NCI-H128 (cell line): Measurements from ENCODE around the gene DELE1.

Source experiments
- DNase-seq: peaks from one replicate; lab custom pipeline; 2025; ENCODE audit not compliant: unreplicated experiment; lab: John Stamatoyannopoulos, UW

DELE1 gene, protein sequence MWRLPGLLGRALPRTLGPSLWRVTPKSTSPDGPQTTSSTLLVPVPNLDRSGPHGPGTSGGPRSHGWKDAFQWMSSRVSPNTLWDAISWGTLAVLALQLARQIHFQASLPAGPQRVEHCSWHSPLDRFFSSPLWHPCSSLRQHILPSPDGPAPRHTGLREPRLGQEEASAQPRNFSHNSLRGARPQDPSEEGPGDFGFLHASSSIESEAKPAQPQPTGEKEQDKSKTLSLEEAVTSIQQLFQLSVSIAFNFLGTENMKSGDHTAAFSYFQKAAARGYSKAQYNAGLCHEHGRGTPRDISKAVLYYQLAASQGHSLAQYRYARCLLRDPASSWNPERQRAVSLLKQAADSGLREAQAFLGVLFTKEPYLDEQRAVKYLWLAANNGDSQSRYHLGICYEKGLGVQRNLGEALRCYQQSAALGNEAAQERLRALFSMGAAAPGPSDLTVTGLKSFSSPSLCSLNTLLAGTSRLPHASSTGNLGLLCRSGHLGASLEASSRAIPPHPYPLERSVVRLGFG

DNA sequence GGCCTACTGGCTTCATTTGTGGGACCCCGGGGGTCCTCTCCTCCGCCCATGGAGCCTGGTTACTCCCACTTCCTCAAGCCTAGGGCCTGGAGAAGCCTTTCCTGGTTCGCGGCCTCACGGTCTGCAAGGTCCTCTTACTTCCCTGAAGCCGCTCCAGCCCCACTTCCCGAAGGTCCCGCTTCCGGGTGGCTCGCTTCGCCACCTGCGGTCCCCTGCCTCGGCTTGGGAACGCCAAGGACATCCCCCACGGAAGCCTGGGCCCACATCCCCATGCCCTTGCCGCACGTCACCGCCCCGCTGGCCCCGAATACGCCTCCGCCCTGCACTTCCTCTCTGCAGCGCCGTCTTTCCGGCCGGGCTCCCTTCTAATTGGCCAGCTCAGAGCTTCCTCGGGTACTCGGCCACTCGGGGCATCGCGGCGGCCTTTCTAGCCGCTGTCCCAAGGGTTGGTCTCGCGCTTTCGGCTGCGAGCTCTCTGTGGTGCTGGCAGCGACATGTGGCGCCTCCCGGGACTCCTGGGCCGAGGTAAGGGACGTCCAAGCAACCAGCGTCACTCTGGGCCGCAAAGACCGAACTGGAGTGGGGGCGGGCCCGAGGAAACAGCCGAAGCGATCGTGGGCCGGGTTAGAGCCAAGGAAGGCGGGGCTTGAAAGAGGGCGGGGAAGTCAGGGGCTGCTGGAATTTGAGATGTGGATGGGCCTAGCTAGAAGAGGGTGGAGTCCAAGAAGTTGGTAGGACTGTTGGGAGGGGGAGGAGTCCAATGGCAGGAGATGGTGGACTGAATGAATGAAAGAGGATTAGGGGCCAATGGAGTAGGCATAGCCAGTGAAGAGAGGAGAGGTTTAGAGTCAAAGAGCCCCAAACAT lies at the start of gene DELE1:
Gene DELE1 (plus strand): TSS at position 424 of the 866 bp plus-strand sequence. CDS start 71 bp downstream, at position 495.
- peak; percentile 50 for DNase-seq

DNA sequence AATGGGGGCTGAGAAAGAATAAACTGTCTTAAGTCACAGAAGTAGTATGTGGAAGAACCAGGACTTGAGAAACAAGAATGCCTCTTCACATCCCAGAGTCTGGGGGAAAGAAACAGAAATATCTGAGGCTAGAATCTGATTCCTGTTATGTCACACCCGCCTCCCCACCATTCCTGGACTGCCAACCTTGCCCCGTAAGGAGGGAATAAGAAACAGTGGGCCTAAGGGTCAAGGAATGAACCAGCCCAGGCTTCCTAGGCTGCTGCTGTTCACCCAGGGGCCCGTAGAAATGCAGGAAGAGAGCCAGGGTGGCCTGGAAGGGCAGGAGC lies 49.8 kb upstream of the DELE1 start:
- no peak for DNase-seq

DNA sequence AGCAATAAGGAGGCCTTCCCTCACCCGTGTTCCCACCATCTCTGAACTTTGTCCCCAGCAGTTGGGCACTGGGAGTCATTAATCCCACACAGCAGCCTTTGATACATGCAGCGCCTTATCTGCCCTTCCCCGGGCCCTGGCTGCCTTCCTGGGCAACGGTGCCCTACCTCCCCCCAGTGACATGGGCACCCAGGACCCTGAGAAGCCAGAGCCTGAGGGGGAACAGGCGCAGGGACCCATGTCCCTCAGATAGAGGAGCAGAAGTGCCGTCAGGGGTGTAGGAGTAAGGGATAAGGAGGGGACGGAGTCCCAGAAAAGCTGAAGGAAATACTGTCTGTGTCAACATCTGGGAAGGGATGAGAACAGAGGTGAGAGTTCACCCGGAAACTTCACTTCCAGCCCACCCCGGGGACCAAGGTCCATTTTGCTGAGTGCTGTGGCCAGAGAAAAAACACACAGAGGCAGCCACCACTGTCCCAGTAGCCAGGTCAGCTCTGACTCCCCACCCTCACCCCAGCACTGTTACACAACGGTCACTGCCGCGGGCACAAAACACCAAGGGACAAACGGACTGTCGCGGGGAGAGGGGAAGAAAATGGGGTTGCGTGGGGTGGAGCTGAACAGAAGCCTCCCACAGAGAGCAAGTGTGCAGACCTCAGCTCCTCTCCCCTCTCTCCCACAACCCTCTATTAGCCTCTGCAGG lies 49.3 kb upstream of the DELE1 start:
- DNase-seq: no peak

DNA sequence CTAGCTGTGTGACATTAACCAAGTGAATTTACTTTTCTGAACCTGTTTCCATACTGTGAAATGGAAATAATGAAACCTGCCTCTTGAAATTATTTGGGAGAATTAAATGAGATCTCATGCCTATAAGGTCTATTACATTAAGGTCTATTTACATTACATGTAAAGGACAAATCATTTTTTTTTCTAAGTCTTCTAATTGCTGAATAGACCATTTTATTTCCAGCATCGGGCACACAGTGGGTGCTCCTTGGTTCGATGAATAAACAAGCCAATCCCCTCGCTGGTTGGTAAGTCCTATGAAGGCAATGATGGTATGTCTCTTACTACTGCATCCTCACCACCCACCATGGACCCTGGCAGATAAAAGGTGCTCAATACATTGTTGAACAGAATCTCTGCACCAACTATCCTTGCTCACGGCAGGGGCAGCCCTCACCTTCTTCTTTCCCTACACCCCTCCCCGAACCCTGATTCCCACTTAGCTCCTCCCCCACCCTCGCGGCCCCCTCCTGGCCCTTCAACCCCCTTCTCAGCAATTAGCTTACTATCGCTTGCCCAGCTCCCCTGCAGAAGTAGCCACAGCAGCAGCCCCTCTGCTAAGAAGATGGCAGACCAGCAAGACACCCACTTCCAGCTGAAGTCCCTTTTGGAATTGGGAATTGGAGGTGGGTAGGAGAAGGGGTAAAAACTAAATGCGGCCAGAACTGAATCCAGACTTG lies 48.5 kb upstream of the DELE1 start:
- DNase-seq: no peak

DNA sequence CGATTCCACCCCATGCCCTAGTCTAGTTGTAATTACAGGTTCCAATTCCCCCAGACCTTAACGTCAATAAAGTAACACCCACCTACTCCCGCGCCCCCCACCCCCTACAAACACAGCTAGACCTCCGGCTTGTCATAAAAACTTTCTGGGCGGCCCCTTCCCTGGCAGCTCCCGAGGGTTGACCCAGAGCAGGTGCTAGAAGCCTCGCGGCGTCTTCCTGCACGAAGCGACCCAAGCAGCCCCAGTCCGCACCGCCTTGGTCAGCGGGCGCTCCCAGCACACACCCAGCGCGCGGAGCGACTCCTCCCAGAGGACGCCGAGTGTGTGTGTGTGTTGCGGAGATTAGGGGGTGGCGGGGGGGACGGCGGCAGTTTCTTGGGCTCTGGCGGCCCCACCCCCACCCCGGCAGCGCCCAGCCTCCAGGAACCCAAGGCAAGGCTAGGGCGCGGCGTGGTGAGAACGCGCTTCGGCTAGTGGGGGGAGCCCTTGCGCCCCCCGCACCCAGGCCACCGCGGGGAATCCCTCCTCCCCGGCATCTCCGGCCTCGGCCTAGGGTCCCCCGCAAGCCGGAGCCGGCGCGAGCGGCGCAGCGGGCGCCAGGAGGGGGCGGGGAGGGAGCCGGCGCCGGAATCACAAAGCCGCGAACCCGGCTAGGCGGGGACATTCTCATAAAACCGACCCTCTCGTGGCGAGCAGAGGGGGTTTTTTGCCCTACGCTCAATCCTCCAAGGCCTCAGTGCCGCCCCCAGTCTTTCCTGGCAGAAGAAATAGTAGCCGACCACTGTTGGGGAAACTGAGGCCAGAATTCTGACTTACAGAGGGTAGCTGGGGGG lies 47.7 kb upstream of the DELE1 start:
- no peak for DNase-seq

DNA sequence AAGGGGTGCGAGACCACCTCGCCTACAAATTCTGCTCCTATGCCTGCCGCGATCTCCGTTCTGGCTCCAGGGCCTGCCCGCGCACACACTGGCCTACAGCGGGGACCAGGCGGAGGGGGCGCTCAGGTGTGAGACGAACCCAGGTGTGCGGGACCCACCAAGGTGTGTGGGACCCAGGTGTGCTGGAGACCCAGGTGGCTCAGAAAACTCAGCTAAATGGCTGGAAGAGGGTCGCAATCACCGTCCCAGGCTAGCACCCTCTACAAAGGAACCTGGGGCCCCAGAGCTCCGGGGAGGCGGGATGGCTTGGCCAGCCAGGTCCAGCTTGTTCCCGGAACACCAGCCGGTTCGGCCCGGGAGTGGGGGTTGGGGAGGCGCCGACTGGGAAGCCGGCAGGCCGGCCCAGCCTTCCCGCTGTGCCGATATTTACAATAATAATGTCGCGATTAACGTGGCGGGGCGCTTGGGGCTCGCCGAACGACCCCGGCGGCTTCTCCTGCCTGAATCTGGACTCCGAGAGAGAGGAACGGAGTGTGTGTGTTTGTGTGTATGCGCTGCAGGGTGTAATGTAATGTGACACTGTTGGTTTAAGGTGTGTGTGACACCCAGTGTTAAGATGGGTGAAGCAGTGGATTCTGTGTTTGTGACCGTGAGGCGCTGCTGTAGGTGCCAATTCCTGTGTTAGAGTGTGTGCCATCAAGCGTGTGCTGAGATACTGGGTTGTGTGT lies 46.9 kb upstream of the DELE1 start:
- no peak for DNase-seq

DNA sequence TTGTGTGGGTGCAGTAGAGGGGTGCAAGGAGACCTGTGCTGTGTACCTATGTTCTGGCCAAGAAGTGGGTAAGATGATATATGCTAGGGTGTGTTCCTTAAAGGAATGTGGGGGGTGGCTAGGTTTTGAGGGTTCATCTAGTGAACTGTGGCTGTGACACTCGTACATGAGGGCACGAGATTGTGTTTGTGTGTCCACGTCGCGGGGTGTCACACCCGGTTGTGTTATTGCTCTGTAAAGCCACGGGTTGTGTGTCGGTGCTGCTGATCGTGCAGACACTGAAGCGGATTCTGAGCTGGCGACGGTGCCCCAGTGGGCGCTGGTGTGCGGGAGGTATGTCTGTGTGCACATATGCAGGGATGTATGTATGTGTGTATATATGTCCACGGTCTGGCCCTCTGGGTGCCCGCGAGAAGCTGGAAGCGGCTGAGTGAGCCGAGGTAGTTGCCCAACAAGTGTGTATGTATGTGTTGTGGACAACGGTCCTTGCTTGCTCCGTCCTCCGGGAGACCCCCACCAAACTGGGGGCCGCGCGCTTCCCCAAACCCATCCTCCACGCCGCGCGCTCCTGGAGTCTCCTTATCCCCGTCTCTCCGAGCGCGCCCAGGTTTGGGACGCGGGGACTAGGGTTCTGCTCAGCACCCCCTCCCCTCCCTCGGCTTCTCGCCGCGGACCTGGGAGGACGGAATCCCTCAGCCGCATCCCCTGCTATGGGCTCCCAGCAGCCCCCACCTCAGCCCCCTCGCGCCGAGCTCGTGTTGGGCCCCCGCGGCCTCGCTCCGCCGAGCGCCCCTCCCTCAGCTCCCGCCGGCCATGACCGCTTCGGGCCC lies 46.1 kb upstream of the DELE1 start:
- DNase-seq: no peak

DNA sequence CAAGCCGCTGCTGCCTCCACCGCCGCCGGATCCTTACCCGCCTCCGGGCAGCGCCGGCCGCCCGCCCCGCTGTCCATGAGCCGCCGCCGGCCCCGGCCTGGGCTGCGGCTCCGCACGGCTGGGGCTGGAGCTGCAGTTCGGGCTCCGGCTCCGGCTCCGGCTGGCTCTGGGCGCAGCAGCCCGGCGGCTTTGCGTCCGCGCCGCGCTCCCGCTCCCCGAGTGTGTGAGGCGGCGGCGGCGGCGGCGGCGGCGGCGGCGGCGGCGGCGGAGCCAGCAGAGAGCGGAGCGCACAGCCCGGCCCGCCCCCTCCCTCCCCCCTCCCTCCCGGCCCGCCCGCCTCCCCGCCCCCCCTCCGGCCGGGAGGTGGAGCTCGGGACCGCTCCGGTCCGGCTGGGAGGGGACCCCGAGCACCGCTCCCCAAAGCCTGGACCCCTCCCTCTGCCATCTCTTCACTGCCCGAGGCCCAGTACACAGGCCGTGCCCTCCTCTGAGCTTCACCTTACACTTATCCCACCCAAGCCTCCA lies 45.4 kb upstream of the DELE1 start, which contains the start of gene PCDH1:
Gene PCDH1 (minus strand): TSS at position 225 of the 525 bp plus-strand sequence. CDS start 148 bp downstream, at position 77.
- no peak for DNase-seq

DNA sequence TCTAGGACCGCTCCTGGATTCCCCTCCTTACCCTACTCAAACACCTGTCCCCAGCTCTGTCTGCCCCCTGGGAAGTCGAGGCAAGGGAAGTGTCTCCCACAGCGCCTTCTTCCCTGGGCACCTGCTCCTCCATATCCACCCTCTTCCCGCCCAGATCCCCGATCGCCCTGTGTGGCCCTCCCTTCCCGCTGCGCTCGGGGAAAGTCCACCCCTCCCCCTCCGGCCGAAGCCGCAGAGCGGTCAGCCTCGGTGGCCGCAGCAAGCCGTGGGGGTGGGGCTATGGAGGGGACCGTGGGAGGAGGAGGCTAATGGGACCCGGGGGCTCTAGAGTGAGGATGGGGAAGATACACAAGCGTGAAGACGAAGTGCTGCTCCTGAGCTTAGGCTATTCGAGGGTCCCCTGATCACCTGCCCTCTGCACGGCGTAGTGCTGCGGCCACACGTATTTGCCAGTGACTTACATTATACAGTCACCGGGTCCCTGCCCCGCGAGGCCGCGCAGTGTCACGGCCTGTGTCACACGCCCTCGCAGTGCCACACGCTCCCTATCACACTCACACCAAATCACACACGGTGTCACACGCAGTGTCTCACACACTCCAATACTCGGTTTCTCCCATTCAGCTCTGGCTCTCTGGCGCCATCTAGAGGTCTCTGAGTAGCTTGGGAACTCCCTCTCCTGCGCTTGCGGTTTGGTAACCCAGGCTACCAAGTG lies 44.8 kb upstream of the DELE1 start:
- peak; percentile 96 for DNase-seq

DNA sequence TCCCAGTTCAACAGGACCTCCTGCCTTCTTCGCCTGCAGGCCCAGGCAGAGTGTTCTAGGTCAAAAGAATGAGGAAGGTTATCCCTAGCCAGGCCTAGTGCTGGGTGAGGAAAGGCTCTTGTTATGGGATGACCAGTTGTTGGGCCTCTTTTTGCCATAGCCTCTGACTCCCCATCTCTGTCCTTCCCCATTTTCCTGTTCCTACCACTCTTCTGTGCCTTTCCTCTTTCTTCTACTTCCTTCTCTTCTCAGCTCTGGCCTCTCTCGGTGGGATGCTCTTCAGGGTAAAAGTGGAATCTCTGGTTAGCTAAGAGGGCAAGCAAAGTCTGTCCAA lies 44.3 kb upstream of the DELE1 start:
- DNase-seq: no peak

DNA sequence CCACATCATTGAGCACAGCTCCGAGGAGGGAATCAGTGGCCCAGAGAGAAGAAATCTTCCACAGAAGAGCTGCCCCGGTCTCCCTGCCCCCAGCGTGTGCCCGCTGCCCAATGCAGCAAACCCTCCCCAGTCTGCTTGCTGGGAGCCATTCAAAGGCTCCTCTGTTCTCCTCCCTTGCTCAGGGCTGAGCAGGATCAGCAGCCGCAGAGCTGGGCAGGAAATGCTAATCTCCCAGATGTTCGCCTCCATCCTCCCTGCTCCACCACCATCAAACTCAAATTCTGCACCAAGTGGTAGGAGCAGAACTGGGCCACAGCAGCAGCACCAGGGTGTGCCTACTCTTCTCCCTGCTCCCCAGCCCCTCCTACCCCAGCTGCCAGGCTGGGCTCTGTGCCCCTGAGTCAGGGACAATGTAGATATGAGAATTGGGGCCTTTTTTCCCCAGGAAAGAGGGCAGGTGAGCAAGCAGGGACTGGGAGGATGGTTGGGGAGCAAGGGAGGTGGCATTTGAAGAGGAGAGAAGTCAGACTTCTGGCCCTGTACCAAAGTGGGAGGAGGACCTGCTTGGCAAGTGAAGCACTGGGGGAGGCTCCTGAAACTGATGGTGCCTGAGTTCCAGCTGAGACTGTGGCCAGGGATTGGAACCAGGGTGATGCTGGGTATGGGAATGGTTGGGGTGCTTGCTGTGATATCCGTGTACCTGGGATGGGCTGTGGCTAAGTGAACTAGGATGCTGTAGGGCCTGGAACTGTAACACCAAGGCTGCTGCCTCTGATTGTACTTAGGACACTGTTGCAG lies 43.5 kb upstream of the DELE1 start:
- DNase-seq: no peak

DNA sequence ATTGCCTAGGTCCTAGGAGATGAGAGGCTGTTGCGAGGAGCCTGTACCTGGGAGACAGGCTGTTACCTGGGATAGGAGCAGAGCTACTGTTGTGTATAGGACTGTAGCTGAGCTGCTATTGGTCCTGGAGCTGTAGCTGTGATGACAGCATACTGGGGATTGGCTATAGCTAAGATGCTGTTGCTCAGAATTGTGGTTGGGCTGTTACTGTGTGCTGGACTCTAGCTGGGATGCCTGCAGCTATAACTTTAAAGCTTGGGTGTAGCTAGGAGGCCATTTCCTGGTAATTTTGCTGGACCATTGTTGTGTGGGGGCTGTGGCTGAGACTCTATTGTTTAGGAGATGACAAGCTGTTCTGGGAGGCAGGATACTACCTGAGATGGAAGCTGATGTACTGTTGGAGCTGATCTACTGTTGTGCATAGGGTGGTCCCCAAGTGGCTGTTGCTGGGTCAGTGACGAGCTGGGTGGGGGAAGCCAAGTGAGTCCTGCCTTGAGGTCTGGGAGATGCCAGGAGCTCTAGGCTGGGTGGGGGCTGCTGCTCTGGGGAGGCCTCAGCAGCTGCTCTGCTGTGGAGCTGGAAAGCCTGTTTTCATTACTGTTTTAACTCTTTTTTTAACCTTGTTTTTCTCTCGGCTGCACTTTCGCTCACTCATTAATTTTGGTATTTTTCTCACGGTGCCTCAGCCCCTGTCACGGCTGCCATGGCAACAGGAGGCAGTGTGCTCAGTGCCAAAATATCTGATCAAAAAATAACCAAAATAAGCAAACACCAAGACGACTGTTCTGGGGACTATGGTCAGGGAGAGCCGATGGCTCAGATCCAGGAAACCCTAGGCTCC lies 42.5 kb upstream of the DELE1 start:
- DNase-seq: no peak

DNA sequence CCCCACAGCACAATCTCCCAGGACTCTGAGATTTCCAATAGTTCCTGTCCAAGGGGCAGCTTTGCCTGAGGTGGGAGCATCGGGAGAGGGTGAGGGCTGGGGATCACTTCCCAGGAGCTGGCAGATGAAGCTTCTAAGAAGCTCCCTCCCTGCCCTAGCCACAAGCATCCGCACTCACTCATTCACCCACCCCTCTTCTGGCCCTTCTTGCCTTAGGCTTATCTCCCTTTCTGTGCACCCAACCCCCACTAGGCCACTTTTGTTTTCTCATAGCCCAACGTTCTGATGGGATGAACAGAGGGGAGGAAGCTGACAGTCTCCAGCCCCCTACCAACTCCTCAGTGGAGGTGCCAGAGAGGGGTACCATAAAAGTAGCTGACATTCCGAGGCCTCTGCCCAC lies 41.8 kb upstream of the DELE1 start:
- DNase-seq: no peak

DNA sequence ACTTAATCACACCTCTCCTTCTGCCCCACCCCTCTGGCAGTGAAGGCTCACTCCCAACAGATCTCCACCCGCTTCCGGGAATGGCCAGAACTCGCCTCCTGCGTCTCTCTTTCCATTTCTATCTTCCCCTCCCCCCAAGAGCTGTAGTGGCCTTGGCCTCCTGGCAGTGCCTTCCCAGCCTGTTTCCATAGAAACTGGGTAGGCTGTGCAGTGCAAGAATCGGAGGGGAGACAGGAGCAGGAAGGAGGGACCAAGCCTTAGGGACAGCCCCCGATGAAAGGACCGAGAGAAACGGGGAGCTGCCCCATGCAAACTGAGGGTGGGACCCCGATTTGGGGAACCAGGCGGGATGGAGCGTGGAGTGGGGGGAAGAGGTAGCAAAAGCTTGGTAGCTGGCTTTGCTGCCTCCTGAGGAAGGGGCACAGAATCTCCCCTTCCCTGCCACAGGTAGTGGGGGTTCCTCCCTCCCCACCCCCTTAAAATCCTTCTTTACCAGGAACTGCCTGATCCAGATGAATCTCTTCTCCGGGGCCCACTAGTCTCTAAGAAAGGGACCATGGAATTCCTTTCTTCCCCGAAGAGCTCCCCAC lies 41.0 kb upstream of the DELE1 start:
- DNase-seq: no peak

DNA sequence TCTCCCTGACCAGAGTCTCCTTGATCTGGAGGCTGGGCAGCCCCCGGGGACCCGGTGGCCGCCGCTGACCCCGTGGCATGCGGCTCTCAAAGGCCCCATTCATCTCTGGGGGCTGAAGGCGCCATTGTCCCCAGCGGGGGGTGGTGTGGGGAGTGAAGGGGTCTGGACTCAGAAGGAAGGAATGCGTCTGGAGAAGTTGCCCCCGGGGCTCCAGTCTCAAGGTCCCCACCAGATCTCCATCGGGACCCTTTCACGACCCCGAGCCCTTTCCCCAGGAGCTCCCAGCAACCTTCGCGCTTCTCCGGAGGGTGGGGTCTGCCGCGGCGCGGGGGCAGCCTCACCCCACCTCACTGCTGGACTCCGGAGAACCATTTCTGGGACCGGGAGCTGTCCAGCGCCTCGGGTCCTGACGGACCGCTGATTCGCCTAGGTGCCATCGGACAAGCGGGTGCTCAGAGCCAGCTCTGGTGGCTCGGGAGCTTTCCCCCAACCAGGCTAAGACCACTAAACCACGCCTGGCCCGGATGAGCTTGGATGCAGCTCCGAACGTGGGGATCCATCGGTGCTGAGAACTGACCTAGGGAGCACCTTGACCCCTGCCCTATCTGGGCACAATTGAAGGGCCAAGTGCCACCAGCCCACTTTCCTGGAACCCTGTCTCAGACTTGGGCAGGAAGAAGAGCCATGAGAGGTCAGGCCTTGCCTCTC lies 40.3 kb upstream of the DELE1 start:
- no peak for DNase-seq
